GM21526 (cell line): ENCODE data around the gene RAB8A.
"Not testable (repeated sequence)": the region's sequence is repeated elsewhere in the genome, so short reads cannot be mapped to it uniquely, and the experiment has no call there.

ENCODE experiments used
- ATAC-seq: cut with Tn5 transposase; IDR thresholded peaks from one replicate; pipeline ENCODE4 v1.9.1; 2021; ENCODE audit warnings: moderate library complexity; ENCODE audit not compliant: unreplicated experiment, low FRiP score

RAB8A gene

GRCh38 chr19:16077984-16078758, 33.5 kb upstream of the RAB8A start:
- ATAC-seq = no peak

- ATAC-seq = peak; percentile 40
Measured at GRCh38 chr19:16078759-16079707, 32.7 kb upstream of the RAB8A start.

GRCh38 chr19:16084067-16084685, 27.5 kb upstream of the RAB8A start:
- ATAC-seq = no peak

- ATAC-seq = no peak
Measured at GRCh38 chr19:16085115-16085514, 26.6 kb upstream of the RAB8A start.

GRCh38 chr19:16087404-16087803, 24.3 kb upstream of the RAB8A start:
- ATAC-seq = not testable (repeated sequence)

GRCh38 chr19:16087940-16088339, 23.7 kb upstream of the RAB8A start:
- no peak for ATAC-seq

GRCh38 chr19:16088351-16089009, 23.2 kb upstream of the RAB8A start:
- no peak for ATAC-seq

- no peak for ATAC-seq
Measured at GRCh38 chr19:16089010-16089846, 22.5 kb upstream of the RAB8A start.

GRCh38 chr19:16091546-16092475, 19.9 kb upstream of the RAB8A start:
- ATAC-seq = no peak

GRCh38 chr19:16094360-16095070, 17.2 kb upstream of the RAB8A start:
- ATAC-seq = no peak

- ATAC-seq = no peak
Measured at GRCh38 chr19:16095071-16095571, 16.6 kb upstream of the RAB8A start.

- no peak for ATAC-seq
Measured at GRCh38 chr19:16096280-16096855, 15.3 kb upstream of the RAB8A start.

- ATAC-seq = no peak
Measured at GRCh38 chr19:16098416-16098768, 13.3 kb upstream of the RAB8A start.

GRCh38 chr19:16098821-16099220, 12.9 kb upstream of the RAB8A start:
- no peak for ATAC-seq

- not testable (repeated sequence) for ATAC-seq
Measured at GRCh38 chr19:16099314-16099965, 12.2 kb upstream of the RAB8A start.

GRCh38 chr19:16100524-16100923, 11.2 kb upstream of the RAB8A start:
- ATAC-seq = no peak

- ATAC-seq = no peak
Measured at GRCh38 chr19:16104722-16105121, 7.0 kb upstream of the RAB8A start.
